Activated CD4-positive, alpha-beta T cell treated with anti-CD3 and anti-CD28 coated beads, Interleukin-2, Interleukin-6, amounts not matched to agents 100 ng/mL and 50 ng/mL, durations not matched to agents 16 hours and 8 hours (primary cell): ENCODE data around the gene DHX30.

Experiments used
- DNase-seq: peaks from one replicate; pipeline ENCODE4 v3.0.0-alpha.2; 2020

DHX30 gene

GRCh38 chr3:47852604-47853602 is 50.0 kb downstream of the DHX30 start:
- no peak for DNase-seq

DNA sequence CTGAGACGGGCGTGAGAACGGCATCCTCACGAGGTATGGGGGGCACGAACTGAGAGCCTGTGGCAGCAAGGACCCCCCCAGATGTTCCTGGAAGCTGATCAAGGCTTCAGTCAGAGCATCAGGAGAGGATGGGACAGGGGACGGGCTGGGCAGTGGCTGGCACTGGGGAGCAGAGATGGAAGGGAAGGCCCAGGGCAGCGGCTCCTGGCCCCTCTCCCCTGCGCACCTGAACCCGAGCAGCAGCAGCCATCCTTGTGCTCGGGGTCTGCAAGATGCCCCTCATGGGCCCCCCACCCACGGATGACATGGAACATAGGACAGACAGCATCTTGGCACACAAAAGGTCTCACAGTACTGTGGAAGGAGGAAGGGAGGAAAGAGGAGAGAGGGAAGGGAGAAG is 51.3 kb downstream of the DHX30 start:
- no peak for DNase-seq

DNA sequence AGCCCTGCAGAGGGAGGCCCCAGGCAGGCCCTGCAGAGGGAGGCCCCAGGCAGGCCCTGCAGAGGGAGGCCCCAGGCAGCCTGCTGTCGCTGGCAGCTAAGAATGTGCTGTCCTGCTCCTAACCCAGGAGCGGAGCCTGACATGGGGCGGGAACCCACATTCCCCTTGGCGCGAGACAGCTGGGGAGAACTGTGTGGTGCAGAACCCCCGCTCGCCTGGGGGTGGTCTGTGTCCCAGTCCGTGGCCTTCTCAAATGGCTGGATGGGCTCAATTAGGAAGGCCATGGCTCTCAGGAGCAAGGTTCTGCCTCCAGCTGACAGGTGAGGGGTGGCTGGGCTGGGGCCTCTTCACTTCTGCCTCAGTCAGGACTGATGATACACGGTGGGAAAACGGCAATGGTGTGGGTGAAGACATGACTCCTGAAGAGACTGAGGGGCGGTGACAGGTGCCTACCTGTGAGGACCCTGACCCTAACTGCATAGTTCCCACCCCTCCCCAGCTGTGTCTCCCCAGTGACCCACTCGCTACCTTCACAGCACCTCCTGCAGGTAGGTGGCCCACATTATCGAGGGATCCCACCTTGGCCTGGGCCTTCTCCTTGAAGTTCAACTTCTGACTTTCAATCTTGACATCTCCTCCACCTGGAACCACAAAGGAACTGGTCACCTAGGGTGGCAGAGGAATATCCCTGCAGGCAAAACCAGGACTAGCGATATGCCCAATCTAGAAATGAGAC is 52.0 kb downstream of the DHX30 start:
- no peak for DNase-seq

- DNase-seq = no peak
Observed at GRCh38 chr3:47855461-47856383, 52.8 kb downstream of the DHX30 start.

DNA sequence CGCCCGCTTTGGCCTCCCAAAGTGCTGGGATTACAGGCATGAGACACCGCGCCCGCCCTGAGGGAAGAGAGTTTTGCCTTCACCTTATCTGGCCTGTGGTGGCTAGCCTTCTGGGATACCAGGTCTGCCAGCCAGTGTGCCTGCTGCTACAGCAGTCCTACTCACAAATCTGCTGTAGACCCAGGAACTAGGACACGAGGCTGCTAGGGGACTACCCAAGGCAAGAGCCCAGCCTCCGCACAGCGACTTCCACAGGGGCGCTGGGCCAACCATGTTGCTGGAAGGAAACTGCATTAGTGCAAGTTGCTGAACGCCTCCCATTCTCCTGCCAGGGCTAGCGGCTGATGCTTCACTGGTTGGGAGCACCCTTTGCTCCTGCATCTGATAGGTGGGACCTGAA is 53.7 kb downstream of the DHX30 start:
- no peak for DNase-seq

GRCh38 chr3:47857151-47857550 is 54.2 kb downstream of the DHX30 start:
- no peak for DNase-seq

DNA sequence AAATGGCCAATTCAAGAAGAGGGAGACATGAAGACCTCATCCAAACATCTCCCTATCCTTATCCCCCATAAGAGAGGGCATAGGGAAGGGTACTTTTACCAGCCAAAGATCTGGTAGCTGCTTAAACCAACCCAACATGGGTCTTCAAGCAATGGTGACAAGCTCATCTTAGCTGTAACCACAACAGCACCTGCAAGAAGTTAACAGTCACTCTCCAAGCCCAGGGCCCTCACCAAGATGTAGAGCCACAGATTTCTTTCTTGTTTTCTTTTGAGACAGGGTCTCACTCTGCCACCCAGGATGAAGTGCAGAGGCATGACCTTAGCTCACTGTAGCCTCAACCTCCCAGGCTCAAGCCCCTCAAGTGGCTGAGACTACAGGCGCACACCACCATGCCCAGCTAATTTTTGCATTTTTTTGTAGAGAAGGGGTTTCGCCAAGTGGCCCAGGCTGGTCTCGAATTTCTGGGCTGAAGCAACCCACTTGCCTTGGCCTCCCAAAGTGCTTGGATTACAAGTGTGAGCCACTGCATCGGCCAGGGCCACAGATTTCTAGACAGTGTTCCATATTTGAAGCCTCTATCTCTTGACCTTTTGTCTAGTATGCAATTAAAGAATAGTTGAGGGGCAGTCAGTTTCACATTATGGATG is 57.1 kb downstream of the DHX30 start:
- DNase-seq = no peak

- DNase-seq = no peak
Observed at GRCh38 chr3:47863391-47864128, 60.6 kb downstream of the DHX30 start.

- no peak for DNase-seq
Observed at GRCh38 chr3:47865192-47865591, 62.3 kb downstream of the DHX30 start.

DNA sequence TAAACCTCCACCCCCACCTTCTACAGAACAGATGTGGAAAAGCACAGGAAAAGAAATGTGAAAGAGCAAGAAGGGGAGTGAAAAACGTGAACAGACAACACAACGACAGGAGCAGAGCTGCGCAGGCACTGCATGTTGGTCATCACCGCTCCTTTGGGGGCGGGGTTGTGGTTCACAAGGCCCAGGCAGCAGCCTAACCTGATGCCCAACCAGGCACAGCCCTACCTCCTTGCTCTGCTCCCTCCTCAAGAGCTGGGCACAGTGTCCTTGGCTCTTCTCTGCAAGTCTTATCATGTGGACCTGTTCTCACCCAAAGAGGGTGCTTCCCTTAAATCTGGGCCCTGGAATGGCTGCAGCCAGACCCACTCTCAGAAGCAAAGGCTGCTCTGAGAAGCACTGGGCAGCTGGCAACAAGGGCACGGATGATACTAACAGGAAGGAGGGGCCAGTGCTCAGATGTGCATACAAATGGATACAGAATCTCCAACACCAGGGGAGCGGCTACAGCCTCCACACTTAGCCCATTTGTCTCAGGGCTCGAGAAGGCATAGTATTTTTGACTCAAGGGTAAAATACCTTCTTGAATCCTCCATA is 64.6 kb downstream of the DHX30 start:
- DNase-seq = no peak

- DNase-seq = no peak
Observed at GRCh38 chr3:47868306-47868705, 65.4 kb downstream of the DHX30 start.

DNA sequence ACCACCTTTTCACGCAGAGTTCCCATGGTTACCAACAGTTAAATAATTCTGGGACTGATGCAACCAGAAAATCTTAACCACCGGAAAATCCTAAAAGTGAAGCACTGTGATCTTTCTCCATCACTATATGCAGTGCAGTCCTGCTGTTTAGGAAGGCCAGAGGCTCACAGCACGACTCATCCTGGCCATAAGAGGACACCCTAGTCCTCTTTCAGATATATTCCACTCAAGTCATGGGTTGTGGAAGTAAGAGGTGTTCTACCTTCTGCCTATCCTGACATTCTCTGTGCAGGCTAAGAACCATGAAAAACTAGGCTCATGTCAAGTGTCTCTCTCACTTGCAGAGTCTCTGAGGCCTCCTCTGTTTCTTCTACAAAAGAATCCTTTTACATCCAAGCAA is 67.2 kb downstream of the DHX30 start:
- no peak for DNase-seq

DNA sequence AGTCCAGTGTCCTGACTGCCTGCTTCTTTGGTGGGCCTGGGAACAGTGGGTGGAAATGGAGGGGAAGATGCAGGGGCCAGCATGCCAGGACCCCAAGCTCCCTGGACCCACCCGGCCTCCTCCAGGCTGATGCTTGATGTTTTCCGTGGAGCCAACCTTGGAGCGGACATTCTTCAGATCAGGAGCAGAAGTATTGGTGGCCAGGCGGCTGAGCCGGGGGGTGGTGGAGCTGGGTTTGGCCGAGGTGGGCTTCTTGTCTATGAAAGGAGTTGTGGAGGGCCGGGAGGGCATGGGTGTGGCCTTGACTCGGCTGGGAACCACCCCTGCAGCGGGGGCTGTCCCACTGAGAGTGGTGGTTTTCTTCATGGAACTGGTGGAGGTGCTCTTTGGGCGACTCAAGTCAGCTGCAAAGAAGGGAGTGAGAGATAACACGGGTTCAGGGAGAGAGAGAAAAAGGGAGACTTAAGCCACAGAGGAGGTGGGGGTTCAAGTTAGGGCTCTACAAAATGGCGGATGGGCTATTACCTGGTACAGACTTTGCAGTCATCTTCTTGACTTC is 67.8 kb downstream of the DHX30 start:
- no peak for DNase-seq

GRCh38 chr3:47871389-47871788 is 68.5 kb downstream of the DHX30 start:
- DNase-seq = no peak

DNA sequence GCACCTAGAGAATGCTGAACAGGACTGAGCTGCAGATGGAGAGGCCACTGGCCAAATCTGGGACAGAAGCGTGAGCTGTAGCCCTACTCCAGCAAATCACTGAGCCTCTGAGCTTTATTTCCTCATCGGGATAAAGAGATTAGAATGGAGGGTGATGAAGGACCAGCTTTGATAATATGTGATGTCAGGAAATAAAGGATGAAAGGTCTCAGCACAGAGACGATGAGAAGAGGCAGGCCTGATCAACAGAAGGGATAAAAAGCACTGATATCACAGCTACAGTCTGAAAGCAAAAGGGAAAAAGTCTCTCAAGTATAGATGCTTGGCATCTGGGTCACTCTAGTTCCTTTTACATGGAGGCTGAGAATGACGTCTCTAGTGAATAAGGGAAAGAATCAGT is 70.0 kb downstream of the DHX30 start:
- DNase-seq = no peak

DNA sequence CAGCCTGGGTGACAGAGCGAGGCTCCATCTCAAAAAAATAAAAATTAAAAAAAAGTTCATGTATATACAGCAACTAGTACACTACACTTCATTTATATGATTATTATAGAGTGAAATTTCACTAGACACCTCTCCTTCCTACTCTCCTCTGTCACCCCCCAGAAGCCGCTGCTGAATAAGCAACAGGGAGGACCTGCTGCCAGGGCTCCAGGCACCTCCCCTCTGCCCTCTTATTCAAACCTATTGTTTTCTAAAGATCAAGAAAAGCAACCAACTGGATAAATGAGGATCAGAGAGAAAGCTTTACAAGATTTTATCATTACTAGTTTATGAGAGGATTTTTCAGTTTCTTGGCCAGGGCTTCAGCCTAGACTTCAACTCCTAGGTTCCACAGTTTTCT is 71.5 kb downstream of the DHX30 start:
- DNase-seq = no peak

DNA sequence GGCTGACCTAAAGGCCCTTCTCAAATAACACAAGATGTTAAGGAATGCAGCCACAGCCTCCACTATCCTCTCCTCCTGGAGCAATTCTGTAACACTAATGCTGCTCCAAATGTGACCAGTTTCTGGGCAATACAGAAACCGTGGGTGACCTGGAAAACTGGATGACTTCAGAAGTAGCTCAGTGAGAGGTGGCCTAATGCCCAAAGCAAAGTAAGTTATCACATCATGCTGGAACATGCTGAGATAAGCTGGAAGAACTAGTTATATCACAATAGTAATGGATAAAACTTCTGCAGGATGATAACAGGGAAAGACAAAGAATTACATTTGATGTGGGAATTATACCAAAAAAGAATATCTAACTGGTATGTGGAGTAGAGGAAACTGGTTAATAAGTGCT is 72.0 kb downstream of the DHX30 start:
- DNase-seq = no peak

GRCh38 chr3:47877290-47877689 is 74.4 kb downstream of the DHX30 start:
- DNase-seq = no peak

GRCh38 chr3:47877719-47878118 is 74.8 kb downstream of the DHX30 start:
- no peak for DNase-seq

- DNase-seq = no peak
Observed at GRCh38 chr3:47882338-47882737, 79.4 kb downstream of the DHX30 start.

GRCh38 chr3:47884603-47885002 is 81.7 kb downstream of the DHX30 start:
- no peak for DNase-seq
